ENCODE measurements around the gene HEXIM2. TPM values are rescaled to one million over a fixed set of nuclear protein-coding genes. Genes with fewer than 3 reads are reported as not detected.
A peak's percentile ranks its signal among the peaks of the same experiment; 100 is the strongest.

Gene HEXIM2
- total and polyA plus RNA-seq, 2 of the 13 experiments (the other 11 are each of a cell fraction or from before 2014, with no cell fraction given) = 27.1 to 32.4 TPM

DNA sequence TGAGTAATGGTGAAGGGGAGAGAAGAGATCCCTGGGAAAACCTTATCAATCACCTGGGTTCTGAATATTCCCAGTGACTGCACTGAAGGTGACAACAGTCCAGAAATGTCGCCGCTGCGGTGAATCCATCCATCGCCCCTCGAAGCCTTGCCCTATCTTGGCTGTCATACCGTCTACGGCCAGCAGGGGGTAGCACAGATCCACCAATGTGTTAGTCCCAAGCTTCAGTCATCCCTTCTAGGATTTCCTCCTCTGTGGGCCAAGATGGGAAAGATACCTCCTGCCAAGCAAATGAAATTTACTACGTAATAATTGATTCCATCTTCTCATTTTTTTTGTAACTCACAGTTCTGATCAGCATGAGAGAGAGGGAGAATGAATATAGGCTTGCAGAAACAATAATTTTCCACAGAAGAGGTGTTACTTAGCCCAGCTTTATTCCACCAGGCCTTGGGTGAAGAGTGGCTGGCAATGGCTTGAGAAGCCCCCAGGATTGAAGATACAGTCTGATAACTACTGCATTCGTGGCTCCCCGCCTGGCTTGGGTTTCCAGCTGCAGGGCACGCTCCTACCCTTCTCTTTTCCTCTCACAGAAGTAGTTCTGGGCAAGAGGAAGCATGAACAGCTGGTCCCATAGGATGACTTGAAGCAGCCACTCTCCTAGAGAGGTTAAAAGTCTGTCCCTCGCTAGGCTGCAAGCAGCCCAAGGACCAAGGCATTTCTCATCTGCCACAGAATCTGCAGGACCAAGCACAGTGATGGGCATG lies 57.4 kb downstream of the HEXIM2 start (continued):
- TF ChIP-seq ZBTB40 (IDR thresholded peaks at IDR 0.05) (no peak), ZBTB40 (CRISPR knock-in tag; IDR thresholded peaks at IDR 0.05) (no peak), GATAD2A (CRISPR knock-in tag; IDR thresholded peaks at IDR 0.05) (peak; percentile 45; the same call in 1 of the 2 replicates), HDAC2 (CRISPR knock-in tag; IDR thresholded peaks at IDR 0.05) (no peak), ZNF263 (CRISPR knock-in tag; IDR thresholded peaks at IDR 0.05) (peak; percentile 74), ZNF549 (CRISPR knock-in tag; IDR thresholded peaks at IDR 0.05) (no peak), THYN1 (CRISPR knock-in tag; IDR thresholded peaks at IDR 0.05; ENCODE audit: borderline replicate concordance, low read depth) (no peak), TGIF2 (CRISPR knock-in tag; IDR thresholded peaks at IDR 0.05) (no peak), MIER2 (CRISPR knock-in tag; IDR thresholded peaks at IDR 0.05) (no peak)
- TF ChIP-seq, protein P1, sequence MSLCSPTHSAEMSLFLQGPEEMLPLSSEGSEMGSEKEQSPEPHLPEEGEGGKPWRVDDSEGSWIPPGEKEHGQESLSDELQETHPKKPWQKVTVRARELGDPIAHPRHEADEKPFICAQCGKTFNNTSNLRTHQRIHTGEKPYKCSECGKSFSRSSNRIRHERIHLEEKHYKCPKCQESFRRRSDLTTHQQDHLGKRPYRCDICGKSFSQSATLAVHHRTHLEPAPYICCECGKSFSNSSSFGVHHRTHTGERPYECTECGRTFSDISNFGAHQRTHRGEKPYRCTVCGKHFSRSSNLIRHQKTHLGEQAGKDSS (CRISPR knock-in tag; IDR thresholded peaks at IDR 0.05; ENCODE audit: borderline replicate concordance, low read depth) = peak; percentile 60; the same call in 1 of the 2 replicates
- TF ChIP-seq, protein P2, sequence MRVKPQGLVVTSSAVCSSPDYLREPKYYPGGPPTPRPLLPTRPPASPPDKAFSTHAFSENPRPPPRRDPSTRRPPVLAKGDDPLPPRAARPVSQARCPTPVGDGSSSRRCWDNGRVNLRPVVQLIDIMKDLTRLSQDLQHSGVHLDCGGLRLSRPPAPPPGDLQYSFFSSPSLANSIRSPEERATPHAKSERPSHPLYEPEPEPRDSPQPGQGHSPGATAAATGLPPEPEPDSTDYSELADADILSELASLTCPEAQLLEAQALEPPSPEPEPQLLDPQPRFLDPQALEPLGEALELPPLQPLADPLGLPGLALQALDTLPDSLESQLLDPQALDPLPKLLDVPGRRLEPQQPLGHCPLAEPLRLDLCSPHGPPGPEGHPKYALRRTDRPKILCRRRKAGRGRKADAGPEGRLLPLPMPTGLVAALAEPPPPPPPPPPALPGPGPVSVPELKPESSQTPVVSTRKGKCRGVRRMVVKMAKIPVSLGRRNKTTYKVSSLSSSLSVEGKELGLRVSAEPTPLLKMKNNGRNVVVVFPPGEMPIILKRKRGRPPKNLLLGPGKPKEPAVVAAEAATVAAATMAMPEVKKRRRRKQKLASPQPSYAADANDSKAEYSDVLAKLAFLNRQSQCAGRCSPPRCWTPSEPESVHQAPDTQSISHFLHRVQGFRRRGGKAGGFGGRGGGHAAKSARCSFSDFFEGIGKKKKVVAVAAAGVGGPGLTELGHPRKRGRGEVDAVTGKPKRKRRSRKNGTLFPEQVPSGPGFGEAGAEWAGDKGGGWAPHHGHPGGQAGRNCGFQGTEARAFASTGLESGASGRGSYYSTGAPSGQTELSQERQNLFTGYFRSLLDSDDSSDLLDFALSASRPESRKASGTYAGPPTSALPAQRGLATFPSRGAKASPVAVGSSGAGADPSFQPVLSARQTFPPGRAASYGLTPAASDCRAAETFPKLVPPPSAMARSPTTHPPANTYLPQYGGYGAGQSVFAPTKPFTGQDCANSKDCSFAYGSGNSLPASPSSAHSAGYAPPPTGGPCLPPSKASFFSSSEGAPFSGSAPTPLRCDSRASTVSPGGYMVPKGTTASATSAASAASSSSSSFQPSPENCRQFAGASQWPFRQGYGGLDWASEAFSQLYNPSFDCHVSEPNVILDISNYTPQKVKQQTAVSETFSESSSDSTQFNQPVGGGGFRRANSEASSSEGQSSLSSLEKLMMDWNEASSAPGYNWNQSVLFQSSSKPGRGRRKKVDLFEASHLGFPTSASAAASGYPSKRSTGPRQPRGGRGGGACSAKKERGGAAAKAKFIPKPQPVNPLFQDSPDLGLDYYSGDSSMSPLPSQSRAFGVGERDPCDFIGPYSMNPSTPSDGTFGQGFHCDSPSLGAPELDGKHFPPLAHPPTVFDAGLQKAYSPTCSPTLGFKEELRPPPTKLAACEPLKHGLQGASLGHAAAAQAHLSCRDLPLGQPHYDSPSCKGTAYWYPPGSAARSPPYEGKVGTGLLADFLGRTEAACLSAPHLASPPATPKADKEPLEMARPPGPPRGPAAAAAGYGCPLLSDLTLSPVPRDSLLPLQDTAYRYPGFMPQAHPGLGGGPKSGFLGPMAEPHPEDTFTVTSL (CRISPR knock-in tag; IDR thresholded peaks at IDR 0.05; ENCODE audit: borderline replicate concordance) = no peak
- TF ChIP-seq, protein P3, sequence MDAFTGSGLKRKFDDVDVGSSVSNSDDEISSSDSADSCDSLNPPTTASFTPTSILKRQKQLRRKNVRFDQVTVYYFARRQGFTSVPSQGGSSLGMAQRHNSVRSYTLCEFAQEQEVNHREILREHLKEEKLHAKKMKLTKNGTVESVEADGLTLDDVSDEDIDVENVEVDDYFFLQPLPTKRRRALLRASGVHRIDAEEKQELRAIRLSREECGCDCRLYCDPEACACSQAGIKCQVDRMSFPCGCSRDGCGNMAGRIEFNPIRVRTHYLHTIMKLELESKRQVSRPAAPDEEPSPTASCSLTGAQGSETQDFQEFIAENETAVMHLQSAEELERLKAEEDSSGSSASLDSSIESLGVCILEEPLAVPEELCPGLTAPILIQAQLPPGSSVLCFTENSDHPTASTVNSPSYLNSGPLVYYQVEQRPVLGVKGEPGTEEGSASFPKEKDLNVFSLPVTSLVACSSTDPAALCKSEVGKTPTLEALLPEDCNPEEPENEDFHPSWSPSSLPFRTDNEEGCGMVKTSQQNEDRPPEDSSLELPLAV (CRISPR knock-in tag; conservative IDR thresholded peaks at IDR 0.05; ENCODE audit: low read depth) = no peak
